Measurements from ENCODE around the gene THAP7. TPM values are rescaled to one million over a fixed set of nuclear protein-coding genes. Genes with fewer than 3 reads are reported as not detected.

THAP7 gene
- total RNA-seq, 4 donors from 2014 or later, result 16.2 to 45.9 (median 30.9) TPM

- H3K4me1 ChIP-seq, result peaks cover 5 to 13% of the 10 kb centered on the region in 2 donors
- no peaks in the 10 kb centered on the region for H3K36me3 ChIP-seq
- DNase-seq, result no peak
- no peak overlapping the region for H3K4me3 ChIP-seq
- no peaks in the 10 kb centered on the region for H3K27me3 ChIP-seq
- TF ChIP-seq CTCF (IDR thresholded peaks at IDR 0.05), result no peak
- no peak for TF ChIP-seq POLR2A (IDR thresholded peaks at IDR 0.05)
- H3K27ac ChIP-seq, result no peak overlapping the region
- intact Hi-C loops (cut with DNase I; ENCODE audit: low total_unique reads), result no loop called here
- H3K9me3 ChIP-seq, result no peaks in the 10 kb centered on the region
Observed at GRCh38 chr22:20998411-20999336, 3.2 kb downstream of the THAP7 start.

- H3K9me3 ChIP-seq, result no peaks in the 10 kb centered on the region
- no peak for DNase-seq
- no peak overlapping the region for H3K27ac ChIP-seq
- no peaks in the 10 kb centered on the region for H3K27me3 ChIP-seq
- H3K36me3 ChIP-seq, result no peaks in the 10 kb centered on the region
- intact Hi-C loops (cut with DNase I; ENCODE audit: low total_unique reads), result no loop called here
- TF ChIP-seq CTCF (IDR thresholded peaks at IDR 0.05), result no peak
- no peak for TF ChIP-seq POLR2A (IDR thresholded peaks at IDR 0.05)
- no peak overlapping the region for H3K4me3 ChIP-seq
- peaks cover 0 to 13% of the 10 kb centered on the region in 2 donors for H3K4me1 ChIP-seq
Observed at GRCh38 chr22:20997536-20998257, 4.2 kb downstream of the THAP7 start.

GRCh38 chr22:20996598-20997535 lies 5.1 kb downstream of the THAP7 start:
- H3K27ac ChIP-seq, result no peak overlapping the region

GRCh38 chr22:20996031-20996410 lies 5.9 kb downstream of the THAP7 start:
- Histone ChIP-seq H3K27ac (no peak overlapping the region), H3K36me3 (no peaks in the 10 kb centered on the region), H3K4me1 (peaks cover 0 to 13% of the 10 kb centered on the region in 2 donors), H3K27me3 (no peaks in the 10 kb centered on the region), H3K4me3 (no peak overlapping the region), H3K9me3 (no peaks in the 10 kb centered on the region)
- intact Hi-C loops (cut with DNase I; ENCODE audit: low total_unique reads), result no loop called here
- TF ChIP-seq CTCF (IDR thresholded peaks at IDR 0.05) (no peak), POLR2A (IDR thresholded peaks at IDR 0.05) (no peak)
- no peak for DNase-seq

More at GRCh38 chr22:20996598-20997535, 5.1 kb downstream of the THAP7 start:
- Histone ChIP-seq H3K4me1 (peaks cover 0 to 13% of the 10 kb centered on the region in 2 donors), H3K36me3 (no peaks in the 10 kb centered on the region), H3K27me3 (no peaks in the 10 kb centered on the region), H3K9me3 (no peaks in the 10 kb centered on the region), H3K4me3 (no peak overlapping the region)
- DNase-seq, result no peak
- intact Hi-C loops (cut with DNase I; ENCODE audit: low total_unique reads), result no loop called here
- TF ChIP-seq CTCF (IDR thresholded peaks at IDR 0.05), result no peak
- no peak for TF ChIP-seq POLR2A (IDR thresholded peaks at IDR 0.05)

Measured in uterus (tissue), 4 donors.